KMS-11 (cell line): Measurements from ENCODE around the gene KRTAP10-3.
"Not testable (repeated sequence)": the region's sequence is repeated elsewhere in the genome, so short reads cannot be mapped to it uniquely, and the experiment has no call there.

Source experiments
- H2AFZ ChIP-seq: fragments of 200-600 bp; sonication (generic); 2 replicates; pipeline ENCODE4 v1.6.1; 2016; ENCODE audit warnings: antibody characterized with exemption, mixed run types, low read depth
- H3K27ac ChIP-seq: fragments of 200-600 bp; sonication (generic); 2 replicates; pipeline ENCODE4 v1.6.1; 2016; ENCODE audit warnings: mild to moderate bottlenecking, mixed run types
- H3K27me3 ChIP-seq: fragments of 200-600 bp; sonication (generic); 2 replicates; pipeline ENCODE4 v1.6.1; 2017; ENCODE audit warnings: mild to moderate bottlenecking, low read depth, mixed run types, moderate library complexity; ENCODE audit not compliant: insufficient read depth
- H3K36me3 ChIP-seq: fragments of 200-600 bp; sonication (generic); 2 replicates; pipeline ENCODE4 v1.6.1; 2017; ENCODE audit warnings: mild to moderate bottlenecking, mixed run types; ENCODE audit not compliant: insufficient read depth
- H3K4me1 ChIP-seq: fragments of 200-600 bp; sonication (generic); 2 replicates; pipeline ENCODE4 v1.6.1; 2016; ENCODE audit warnings: mild to moderate bottlenecking, low read depth, mixed run types; ENCODE audit not compliant: poor library complexity, severe bottlenecking
- H3K4me2 ChIP-seq: fragments of 200-600 bp; sonication (generic); 2 replicates; pipeline ENCODE4 v1.7.0; 2016; ENCODE audit warnings: mild to moderate bottlenecking, mixed run types
- H3K4me3 ChIP-seq: fragments of 200-600 bp; sonication (generic); IDR thresholded peaks from 2 replicates; pipeline ENCODE4 v1.6.1; 2017; ENCODE audit warnings: low read depth, low read length, mixed read lengths; ENCODE audit not compliant: insufficient read depth
- H3K79me2 ChIP-seq: fragments of 200-600 bp; sonication (generic); 2 replicates; pipeline ENCODE4 v1.6.1; 2016; ENCODE audit warnings: low read depth, mixed run types; ENCODE audit not compliant: insufficient read depth
- H3K9ac ChIP-seq: fragments of 200-600 bp; sonication (generic); 2 replicates; pipeline ENCODE4 v1.6.1; 2016; ENCODE audit warnings: mild to moderate bottlenecking, mixed run types
- H4K20me1 ChIP-seq: fragments of 200-600 bp; sonication (generic); 2 replicates; pipeline ENCODE4 v1.6.1; 2016; ENCODE audit warnings: mild to moderate bottlenecking, mixed run types; ENCODE audit not compliant: insufficient read depth
- TF ChIP-seq, protein P1 (sequence below): fragments of 200-600 bp; sonication (generic); conservative IDR thresholded peaks from 2 replicates; pipeline ENCODE4 v1.6.1; 2017; ENCODE audit warnings: low read depth, mild to moderate bottlenecking, antibody characterized with exemption, low read length, moderate library complexity, mixed read lengths

The KRTAP10-3 gene

DNA sequence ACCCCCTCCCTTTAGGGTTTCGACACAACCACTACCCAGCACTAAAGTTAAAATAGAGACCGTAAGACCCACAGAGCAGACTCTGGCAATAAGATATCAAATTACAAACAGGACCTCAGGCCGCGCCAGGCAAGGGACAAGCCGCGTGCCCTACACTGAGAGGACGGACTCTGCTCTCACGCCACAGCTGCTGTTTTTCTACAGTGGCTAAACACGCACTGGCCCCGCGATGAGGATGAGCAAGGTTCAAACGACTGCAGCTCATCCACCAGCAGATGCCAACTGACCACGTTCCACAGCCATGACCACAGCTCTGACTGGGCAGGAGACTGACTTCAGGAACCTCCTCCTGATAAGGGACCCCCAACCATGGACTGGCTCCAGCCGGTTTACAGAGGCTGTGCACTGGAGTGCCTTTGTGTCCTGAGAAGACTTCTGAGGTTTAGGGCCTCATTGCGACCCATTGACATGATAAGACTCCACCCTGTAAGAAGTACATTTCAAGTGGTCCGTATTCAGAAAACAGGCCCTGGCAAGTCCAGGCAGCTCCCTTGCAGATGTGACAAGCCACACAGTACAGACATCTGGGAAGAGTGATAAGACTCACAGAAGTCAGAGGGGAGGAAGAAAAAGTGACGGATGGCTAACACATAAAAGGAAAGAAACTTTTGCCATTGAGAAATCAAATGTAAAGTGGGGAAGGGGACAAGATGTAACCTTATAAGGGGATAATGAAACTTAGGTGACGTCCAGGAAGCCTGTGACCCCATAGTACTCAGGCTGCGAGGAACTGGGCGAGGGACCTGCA lies 35.2 kb upstream of the KRTAP10-3 start:
- peaks cover 62% of the 10 kb centered on the region; the same call in 1 of the 2 replicates for H3K27me3 ChIP-seq
- no peak overlapping the region for H3K4me3 ChIP-seq
- H3K4me1 ChIP-seq, result no peaks in the 10 kb centered on the region
- TF ChIP-seq, protein P1, sequence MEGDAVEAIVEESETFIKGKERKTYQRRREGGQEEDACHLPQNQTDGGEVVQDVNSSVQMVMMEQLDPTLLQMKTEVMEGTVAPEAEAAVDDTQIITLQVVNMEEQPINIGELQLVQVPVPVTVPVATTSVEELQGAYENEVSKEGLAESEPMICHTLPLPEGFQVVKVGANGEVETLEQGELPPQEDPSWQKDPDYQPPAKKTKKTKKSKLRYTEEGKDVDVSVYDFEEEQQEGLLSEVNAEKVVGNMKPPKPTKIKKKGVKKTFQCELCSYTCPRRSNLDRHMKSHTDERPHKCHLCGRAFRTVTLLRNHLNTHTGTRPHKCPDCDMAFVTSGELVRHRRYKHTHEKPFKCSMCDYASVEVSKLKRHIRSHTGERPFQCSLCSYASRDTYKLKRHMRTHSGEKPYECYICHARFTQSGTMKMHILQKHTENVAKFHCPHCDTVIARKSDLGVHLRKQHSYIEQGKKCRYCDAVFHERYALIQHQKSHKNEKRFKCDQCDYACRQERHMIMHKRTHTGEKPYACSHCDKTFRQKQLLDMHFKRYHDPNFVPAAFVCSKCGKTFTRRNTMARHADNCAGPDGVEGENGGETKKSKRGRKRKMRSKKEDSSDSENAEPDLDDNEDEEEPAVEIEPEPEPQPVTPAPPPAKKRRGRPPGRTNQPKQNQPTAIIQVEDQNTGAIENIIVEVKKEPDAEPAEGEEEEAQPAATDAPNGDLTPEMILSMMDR, result no peak
- H3K9ac ChIP-seq, result no peak overlapping the region
- no peaks in the 10 kb centered on the region for H3K79me2 ChIP-seq
- no peak overlapping the region for H3K4me2 ChIP-seq
- H2AFZ ChIP-seq, result no peak overlapping the region
- H4K20me1 ChIP-seq, result no peaks in the 10 kb centered on the region
- H3K27ac ChIP-seq, result no peak overlapping the region
- no peaks in the 10 kb centered on the region for H3K36me3 ChIP-seq

DNA sequence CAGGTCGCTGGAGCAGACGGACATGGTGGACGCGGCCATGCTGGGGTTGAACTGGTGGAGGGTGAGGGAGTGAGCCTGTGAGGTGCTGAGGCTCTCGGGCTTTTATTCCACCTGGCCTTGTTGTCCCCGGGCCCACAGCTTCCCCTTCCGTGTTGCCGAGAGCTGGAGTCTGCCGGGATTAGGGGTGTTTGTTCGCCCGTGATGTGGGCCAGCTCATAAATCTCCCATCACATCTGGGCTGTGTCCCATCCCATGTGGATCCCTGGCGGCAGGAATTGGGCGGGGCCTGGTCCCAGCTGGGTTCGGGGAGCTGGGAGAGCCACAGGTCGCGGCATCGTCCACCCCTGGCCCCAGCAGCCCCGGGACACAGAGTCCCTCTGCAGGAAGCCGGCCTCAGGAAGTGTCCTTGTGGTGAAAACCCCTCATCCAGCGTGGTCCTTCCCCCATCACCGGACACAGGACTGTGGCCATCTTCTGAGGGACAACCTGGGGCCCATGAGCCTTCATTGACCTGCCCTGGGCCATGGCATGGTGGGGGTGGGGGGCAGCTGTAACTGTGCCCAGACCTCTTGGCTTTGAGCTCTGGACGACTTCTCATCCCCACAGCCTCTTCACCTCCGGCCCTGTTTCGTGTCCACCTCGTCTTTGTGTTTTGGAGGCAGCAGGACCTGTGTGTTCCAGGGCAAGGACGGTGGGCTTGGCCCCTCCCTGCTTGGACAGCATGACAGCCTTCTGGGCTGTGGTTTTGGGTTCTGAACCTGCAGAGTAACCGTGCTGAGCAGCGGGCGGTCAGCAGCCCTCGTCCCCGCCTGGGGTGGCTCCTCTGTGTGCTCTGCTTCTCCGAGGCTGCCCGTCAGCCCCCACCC lies 34.1 kb upstream of the KRTAP10-3 start, which contains the start of gene KRTAP10-6:
Gene KRTAP10-6, minus strand, starts transcription at position 60 of the 866 bp plus-strand sequence. Its CDS starts 21 bp downstream, at position 39.
- Histone ChIP-seq H3K4me1 (no peaks in the 10 kb centered on the region), H3K27me3 (peaks cover 52% of the 10 kb centered on the region; the same call in 1 of the 2 replicates), H3K4me2 (no peak within 1 kb of the TSS), H4K20me1 (no peaks in the 10 kb centered on the region), H3K36me3 (no peaks in the 10 kb centered on the region), H3K27ac (no peak within 1 kb of the TSS), H3K4me3 (no peak within 1 kb of the TSS), H2AFZ (no peak within 1 kb of the TSS; the same call in 1 of the 2 replicates), H3K79me2 (no peaks in the 10 kb centered on the region), H3K9ac (no peak within 1 kb of the TSS)
- TF ChIP-seq, protein P1, result no peak

DNA sequence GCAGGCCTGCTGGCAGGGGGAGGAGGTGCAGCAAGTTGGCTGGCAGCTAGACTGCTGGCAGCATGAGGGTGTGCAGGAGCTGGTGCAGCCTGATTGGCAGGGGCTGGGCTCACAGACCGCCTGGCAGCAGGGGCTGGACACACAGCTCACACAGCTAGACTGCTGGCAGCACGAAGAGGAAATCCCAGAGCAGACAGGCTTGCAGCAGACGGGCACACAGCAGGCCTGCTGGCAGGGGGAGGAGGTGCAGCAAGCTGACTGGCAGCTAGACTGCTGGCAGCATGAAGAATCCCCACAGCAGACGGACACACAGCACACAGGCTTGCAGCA lies 33.2 kb upstream of the KRTAP10-3 start:
- not testable (repeated sequence) for H3K4me2 ChIP-seq

DNA sequence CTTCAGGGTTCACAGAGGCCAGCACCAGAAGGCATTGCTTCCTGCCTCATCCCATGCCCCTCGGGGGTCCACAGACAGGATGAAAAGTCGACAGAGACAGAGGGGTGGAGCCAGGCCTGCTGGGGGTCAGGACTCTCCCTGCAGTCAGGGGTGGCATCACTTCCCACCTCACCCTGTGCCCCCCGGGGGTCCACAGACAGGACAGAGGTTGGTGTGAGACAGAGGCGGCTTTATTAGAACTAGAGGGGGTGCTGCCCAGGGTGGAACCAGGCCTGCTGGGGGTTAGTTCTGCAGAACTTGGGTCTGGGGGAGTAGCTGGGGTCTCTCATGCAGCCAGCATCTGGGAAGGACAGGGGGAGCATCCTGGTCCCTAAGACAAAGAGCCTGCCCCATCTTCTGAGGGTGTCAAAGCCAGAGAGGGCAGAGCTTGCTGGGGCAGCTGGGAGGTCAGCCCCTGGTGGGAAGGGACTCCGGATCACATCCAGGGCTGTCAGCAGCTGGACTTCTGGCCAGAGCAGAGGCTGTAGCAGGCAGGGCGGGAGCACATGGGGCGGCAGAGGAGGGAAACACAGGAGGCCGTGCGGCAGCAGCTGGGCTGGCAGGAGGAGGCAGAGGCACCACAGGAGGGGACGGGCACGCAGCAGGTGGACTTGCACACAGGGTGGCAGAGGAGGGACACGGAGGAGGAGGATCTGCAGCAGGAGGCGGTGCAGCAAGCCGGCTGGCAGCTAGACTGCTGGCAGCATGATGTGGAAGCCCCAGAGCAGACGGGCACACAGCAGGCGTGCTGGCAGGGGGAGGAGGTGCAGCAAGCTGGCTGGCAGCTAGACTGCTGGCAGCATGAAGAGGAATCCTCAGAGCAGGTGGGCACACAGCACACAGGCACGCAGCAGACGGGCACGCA lies 32.6 kb upstream of the KRTAP10-3 start:
- not testable (repeated sequence) for H3K79me2 ChIP-seq, H3K27ac ChIP-seq, H3K4me2 ChIP-seq, H4K20me1 ChIP-seq, H3K4me3 ChIP-seq, H2AFZ ChIP-seq, H3K9ac ChIP-seq, H3K4me1 ChIP-seq, H3K36me3 ChIP-seq
- H3K27me3 ChIP-seq, result peaks cover 37% of the 10 kb centered on the region; the same call in 1 of the 2 replicates

More for the DNA sequence above, 33.2 kb upstream of the KRTAP10-3 start:
- not testable (repeated sequence) for H3K9ac ChIP-seq, H3K4me3 ChIP-seq, H3K4me1 ChIP-seq, H2AFZ ChIP-seq, H3K27ac ChIP-seq, H3K79me2 ChIP-seq, H4K20me1 ChIP-seq, H3K36me3 ChIP-seq
- peaks cover 43% of the 10 kb centered on the region; the same call in 1 of the 2 replicates for H3K27me3 ChIP-seq

DNA sequence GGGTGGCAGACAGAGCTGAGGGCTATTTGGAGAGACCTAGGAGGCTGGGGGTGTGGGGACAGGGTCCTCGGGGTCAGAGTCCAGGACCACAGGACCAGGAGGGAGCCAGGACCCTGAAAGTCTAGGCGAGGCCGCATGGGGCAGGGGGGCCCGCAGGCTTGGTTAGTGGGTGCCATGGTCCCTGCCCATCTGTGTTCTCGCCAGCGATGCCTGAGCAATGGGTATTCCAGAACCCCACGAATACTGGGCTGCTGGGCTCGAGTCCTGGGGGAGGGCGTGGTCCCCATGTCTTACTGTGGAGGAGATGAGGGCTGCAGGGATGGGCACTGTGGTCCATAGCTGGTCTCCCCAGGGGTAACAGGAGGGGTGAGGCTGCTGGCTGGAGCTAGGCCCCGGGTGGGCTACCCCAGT lies 31.7 kb upstream of the KRTAP10-3 start:
- Histone ChIP-seq H3K27ac (no peak overlapping the region), H4K20me1 (no peaks in the 10 kb centered on the region), H3K9ac (no peak overlapping the region), H3K79me2 (no peaks in the 10 kb centered on the region), H3K4me1 (no peaks in the 10 kb centered on the region), H2AFZ (no peak overlapping the region), H3K4me3 (no peak overlapping the region), H3K27me3 (peaks cover 39% of the 10 kb centered on the region; the same call in 1 of the 2 replicates), H3K36me3 (no peaks in the 10 kb centered on the region), H3K4me2 (no peak overlapping the region)
- TF ChIP-seq, protein P1, result no peak
